HUES64 (cell line): ENCODE data around the gene DCST2.
"Not testable (repeated sequence)": the region's sequence is repeated elsewhere in the genome, so short reads cannot be mapped to it uniquely, and the experiment has no call there.

Experiments
- H3K27ac ChIP-seq: 2 replicates; pipeline ENCODE4 v1.7.0; 2013; ENCODE audit warnings: low read depth, low read length, inconsistent platforms
- H3K27me3 ChIP-seq: 2 replicates; pipeline ENCODE4 v1.6.1; 2013; ENCODE audit warnings: mild to moderate bottlenecking, low read length; ENCODE audit not compliant: insufficient read depth
- H3K36me3 ChIP-seq: 2 replicates; pipeline ENCODE4 v1.6.1; 2013; ENCODE audit warnings: mild to moderate bottlenecking, low read length; ENCODE audit not compliant: insufficient read depth
- H3K4me1 ChIP-seq: 2 replicates; pipeline ENCODE4 v1.6.1; 2013; ENCODE audit warnings: mild to moderate bottlenecking, low read length, moderate library complexity; ENCODE audit not compliant: insufficient read depth
- H3K4me3 ChIP-seq: 2 replicates; pipeline ENCODE4 v1.5.1; 2013; ENCODE audit warnings: mild to moderate bottlenecking, low read length, moderate library complexity
- H3K9ac ChIP-seq: 2 replicates; pipeline ENCODE4 v1.6.1; 2013; ENCODE audit warnings: mild to moderate bottlenecking, low read depth, low read length
- H3K9me3 ChIP-seq: 2 replicates; pipeline ENCODE4 v1.6.1; 2013; ENCODE audit warnings: low read depth, low read length; ENCODE audit not compliant: insufficient read depth
- WGBS: fragments of 150-250, 120-280 bp; methylation state at CpG from one replicate; pipeline ENCODE4 v1.1.7; 2013; ENCODE audit warnings: missing lambda C conversion rate; 5-methylcytosine and 5-hydroxymethylcytosine counted together

Gene DCST2

DNA sequence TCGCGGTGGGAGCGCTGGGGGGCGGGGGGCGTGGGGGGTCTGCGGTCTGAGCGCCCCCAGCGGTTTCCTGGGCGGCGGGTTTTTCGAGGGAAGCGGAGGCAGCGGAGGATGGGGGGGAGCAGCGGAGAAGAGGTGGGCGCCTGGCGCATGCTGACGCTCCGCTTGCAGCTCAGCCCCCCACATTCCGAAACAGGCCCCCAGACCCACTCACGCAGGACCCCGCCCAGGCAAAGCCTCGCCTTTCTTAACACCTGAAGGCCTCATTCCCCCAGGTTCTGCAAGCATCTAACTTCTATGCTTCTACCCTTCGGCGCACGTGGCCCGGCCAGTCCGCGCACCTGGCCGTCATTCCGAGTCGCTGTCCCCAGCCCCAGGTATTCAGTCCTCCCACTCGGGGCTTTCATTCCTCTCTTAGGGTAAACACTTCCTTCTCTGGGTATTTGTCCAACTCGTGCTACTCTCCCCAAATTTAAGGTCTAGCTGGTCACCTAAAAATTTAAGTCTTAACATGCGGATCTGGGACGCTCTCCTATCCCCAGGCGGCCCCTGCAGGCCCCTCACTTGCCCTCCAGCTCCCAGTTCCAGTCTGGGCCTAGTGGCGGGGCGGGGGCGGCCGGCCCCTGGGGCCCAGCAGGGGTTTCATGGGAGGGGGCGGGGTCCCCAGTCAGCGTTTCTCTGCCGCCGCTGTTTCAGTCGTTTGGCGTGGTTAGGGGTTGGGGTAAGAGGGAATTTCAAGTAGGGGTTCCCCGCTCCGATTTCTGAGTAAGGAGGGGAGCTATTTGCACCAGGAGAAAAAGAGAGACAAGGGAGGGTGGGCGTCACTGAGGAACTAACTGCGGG, 33.8 kb downstream of the DCST2 start:
- Histone ChIP-seq H3K27ac (peak overlapping the region; percentile 85), H3K4me1 (peaks cover 12% of the 10 kb centered on the region), H3K4me3 (peak overlapping the region; percentile 82), H3K27me3 (no peaks in the 10 kb centered on the region), H3K9ac (peak overlapping the region; percentile 78), H3K36me3 (no peaks in the 10 kb centered on the region), H3K9me3 (no peaks in the 10 kb centered on the region)
- 2% methylated on average over 49 of the region's 50 CpGs for WGBS

DNA sequence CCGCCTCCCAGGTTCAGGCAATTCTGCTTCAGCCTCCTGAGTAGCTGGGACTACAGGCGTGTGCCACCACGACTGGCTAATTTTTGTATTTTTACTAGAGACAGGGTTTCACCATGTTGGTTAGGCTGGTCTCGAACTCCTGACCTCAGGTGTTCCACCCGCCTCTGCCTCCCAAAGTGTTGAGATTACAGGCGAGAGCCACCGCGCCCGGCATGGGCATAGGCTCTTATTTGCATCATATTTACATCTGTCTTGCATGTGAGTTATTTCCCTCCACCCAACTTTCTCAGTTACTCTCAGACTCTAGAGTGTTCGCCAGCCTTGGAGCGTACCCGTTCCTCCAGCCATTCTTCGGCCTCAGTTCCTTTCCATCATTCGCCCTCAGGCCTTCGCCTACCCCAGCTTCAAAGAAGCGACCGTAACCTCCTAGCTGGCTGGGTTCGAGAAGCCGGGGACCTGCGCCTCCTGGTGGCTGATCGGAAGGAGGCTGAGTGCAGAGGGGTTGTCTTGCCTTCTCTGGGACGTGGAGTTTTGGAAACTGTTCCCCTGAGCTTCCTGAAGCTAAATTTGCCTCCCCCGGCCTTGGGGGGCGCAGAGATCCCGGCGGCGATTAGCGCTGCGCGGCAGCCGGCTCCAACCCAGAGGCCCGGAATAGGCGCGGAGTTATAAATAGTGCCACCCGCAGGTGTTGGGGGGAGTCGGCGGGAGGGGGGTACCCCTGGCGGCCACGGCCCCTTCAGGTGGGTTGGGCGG, 34.6 kb downstream of the DCST2 start:
- no peaks in the 10 kb centered on the region for H3K9me3 ChIP-seq
- H3K9ac ChIP-seq, result no peak overlapping the region
- no peaks in the 10 kb centered on the region for H3K36me3 ChIP-seq
- H3K4me3 ChIP-seq, result peak overlapping the region; percentile 82
- no peaks in the 10 kb centered on the region for H3K27me3 ChIP-seq
- peaks cover 5% of the 10 kb centered on the region; the same call in 1 of the 2 replicates for H3K4me1 ChIP-seq
- 19% methylated on average over 40 of the region's 40 CpGs for WGBS
- H3K27ac ChIP-seq, result no peak overlapping the region; the same call in 1 of the 2 replicates

DNA sequence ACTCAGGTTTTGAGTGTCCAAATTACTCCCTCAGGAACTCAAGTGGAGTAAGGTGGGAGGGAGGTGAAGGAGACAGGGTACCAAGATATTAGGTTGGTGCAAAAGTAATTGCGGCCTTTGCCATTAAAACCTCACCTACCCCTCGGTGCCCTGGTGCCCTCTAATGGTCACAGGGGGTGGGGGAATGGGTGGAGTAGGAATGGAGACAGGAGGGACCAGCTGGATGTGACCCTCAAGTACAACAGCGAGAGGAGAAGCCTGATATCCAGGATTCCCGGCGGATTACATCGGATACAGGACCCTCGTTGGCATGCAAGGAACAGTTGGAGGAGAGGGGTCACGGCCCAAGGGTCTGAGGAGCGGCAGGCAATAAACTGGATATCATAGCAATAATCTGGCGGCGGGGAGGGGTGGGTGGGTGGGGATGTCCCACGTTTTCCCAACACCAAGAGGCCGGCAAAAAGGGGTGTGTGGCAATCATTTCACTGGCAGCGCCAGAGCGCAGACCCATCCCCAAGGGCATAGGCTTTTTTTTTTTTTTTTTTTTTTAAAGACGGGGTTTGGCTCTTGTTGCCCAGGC, 35.3 kb downstream of the DCST2 start:
- Histone ChIP-seq H3K4me3 (no peak overlapping the region), H3K27me3 (no peaks in the 10 kb centered on the region), H3K9ac (no peak overlapping the region), H3K36me3 (no peaks in the 10 kb centered on the region), H3K4me1 (peaks cover 5% of the 10 kb centered on the region; the same call in 1 of the 2 replicates), H3K27ac (no peak overlapping the region), H3K9me3 (no peaks in the 10 kb centered on the region)
- WGBS, result 92% methylated on average over 15 of the region's 16 CpGs

- Histone ChIP-seq H3K4me1 (peaks cover 5% of the 10 kb centered on the region; the same call in 1 of the 2 replicates), H3K9me3 (no peaks in the 10 kb centered on the region), H3K4me3 (no peak overlapping the region), H3K27me3 (no peaks in the 10 kb centered on the region), H3K9ac (no peak overlapping the region), H3K27ac (no peak overlapping the region), H3K36me3 (peaks cover 5% of the 10 kb centered on the region; the same call in 1 of the 2 replicates)
- WGBS, result 92% methylated on average over 15 of the region's 15 CpGs
Observed at GRCh38 chr1:154996966-154997701, 36.4 kb downstream of the DCST2 start.

- not testable (repeated sequence) for H3K27me3 ChIP-seq, H3K9me3 ChIP-seq, H3K4me3 ChIP-seq, H3K27ac ChIP-seq, H3K4me1 ChIP-seq, H3K9ac ChIP-seq
- H3K36me3 ChIP-seq, result peaks cover 12% of the 10 kb centered on the region
- WGBS, result 93% methylated on average over 9 of the region's 13 CpGs
Observed at GRCh38 chr1:154995301-154995983, 38.1 kb downstream of the DCST2 start.

GRCh38 chr1:154994591-154994990, 39.0 kb downstream of the DCST2 start:
- Histone ChIP-seq H3K27ac (no peak overlapping the region), H3K4me1 (0 out of 2 replicates have a peak, but pooled peaks cover 3% of the 10 kb centered on the region)

DNA sequence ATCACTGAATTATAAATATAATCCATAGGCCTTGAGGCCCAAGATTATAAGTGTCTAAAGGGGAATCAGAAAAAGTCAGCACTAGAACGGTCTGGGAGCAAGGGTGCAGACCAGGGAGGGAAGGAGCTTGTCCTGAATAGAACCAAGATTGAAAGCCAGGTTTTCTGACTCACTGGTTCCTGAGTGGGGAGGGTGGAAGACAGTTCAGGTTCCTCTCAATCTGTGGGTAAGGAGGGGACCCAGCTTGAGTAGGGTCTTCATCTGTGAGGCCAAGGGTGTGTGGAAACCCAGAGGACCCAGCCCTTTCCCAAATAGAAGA, 39.4 kb downstream of the DCST2 start:
- no peak overlapping the region for H3K27ac ChIP-seq
- H3K36me3 ChIP-seq, result peaks cover 25% of the 10 kb centered on the region
- no peaks in the 10 kb centered on the region for H3K27me3 ChIP-seq
- 93% methylated on average over 1 of the region's 1 CpG for WGBS
- H3K9ac ChIP-seq, result no peak overlapping the region
- H3K4me3 ChIP-seq, result no peak overlapping the region
- H3K4me1 ChIP-seq, result 0 out of 2 replicates have a peak, but pooled peaks cover 3% of the 10 kb centered on the region
- no peaks in the 10 kb centered on the region for H3K9me3 ChIP-seq

More at GRCh38 chr1:154994591-154994990, 39.0 kb downstream of the DCST2 start:
- 92% methylated on average over 3 of the region's 3 CpGs for WGBS
- no peak overlapping the region for H3K9ac ChIP-seq
- H3K4me3 ChIP-seq, result no peak overlapping the region
- peaks cover 21% of the 10 kb centered on the region for H3K36me3 ChIP-seq
- H3K27me3 ChIP-seq, result no peaks in the 10 kb centered on the region
- no peaks in the 10 kb centered on the region for H3K9me3 ChIP-seq

- Histone ChIP-seq H3K27ac (peak within 1 kb of the TSS; percentile 14; the same call in 1 of the 2 replicates), H3K4me3 (no peak within 1 kb of the TSS), H3K4me1 (0 out of 2 replicates have a peak, but pooled peaks cover 3% of the 10 kb centered on the region), H3K9me3 (no peaks in the 10 kb centered on the region), H3K36me3 (peaks cover 30% of the 10 kb centered on the region), H3K9ac (no peak within 1 kb of the TSS), H3K27me3 (no peaks in the 10 kb centered on the region)
- WGBS, result 82% methylated on average over 8 of the region's 8 CpGs
Observed at GRCh38 chr1:154993572-154994268, 39.9 kb downstream of the DCST2 start, which contains the start of gene LENEP. Gene LENEP, plus strand, starts transcription at chr1:154993586. Its CDS starts 22 bp downstream, at chr1:154993608.

DNA sequence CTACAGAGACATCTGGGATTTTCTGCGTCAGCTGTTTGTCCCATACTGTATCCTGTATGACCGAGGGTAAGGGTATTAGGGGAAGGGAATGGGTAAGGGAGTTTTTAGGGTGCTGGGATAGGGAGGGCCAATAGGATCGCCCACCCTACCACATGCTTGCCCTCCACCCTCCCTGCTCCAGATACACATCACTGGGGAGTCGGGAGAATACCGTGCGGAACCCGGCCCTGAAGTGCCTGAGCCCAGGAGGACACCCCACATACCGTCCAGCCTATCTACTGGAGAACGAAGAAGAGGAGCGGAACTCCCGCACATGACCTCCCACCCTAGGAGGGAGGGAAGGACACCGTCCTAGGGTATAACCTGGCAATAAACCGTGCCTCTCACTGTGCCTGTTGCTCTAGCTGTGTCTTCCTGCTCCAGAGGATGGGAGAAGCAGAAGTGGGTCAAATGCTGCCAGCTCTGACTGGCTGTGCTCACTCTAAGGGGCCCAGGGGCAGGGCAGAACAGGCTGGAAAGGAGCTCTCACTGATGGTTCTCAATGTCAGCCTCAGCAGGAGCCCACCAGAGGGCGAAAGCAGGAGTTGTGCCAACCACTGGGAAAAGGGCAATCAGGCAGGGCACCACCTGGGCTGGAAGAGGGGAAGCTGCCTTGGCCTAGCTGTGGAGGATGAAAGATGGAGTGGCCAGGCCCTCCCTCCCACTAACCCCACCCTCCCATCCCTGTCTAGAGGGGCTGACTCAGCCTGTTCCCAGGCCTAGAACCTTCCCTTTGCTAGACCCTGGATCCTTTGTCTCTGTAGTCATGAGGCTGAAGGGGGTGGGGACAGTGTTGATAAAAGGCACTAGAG, 40.6 kb downstream of the DCST2 start:
- Histone ChIP-seq H3K9ac (no peak overlapping the region), H3K27ac (peak overlapping the region; percentile 14; the same call in 1 of the 2 replicates), H3K9me3 (no peaks in the 10 kb centered on the region), H3K4me1 (0 out of 2 replicates have a peak, but pooled peaks cover 3% of the 10 kb centered on the region), H3K36me3 (peaks cover 37% of the 10 kb centered on the region), H3K27me3 (no peaks in the 10 kb centered on the region), H3K4me3 (no peak overlapping the region)
- 94% methylated on average over 14 of the region's 14 CpGs for WGBS
